DND-41 (cell line): ENCODE data around the gene CHN2.

Experiments
- ATAC-seq: fragments of 200-7000 bp; cut with Tn5 transposase; 3 replicates; pipeline ENCODE4 v1.9.1; 2021; ENCODE audit warnings: low read depth; ENCODE audit not compliant: insufficient read depth
- DNase-seq: peaks from one replicate; pipeline ENCODE4 v3.0.0-alpha.2; 2020
- H2AFZ ChIP-seq: 2 replicates; pipeline ENCODE4 v1.6.0; 2012; ENCODE audit warnings: low read depth, low read length
- H3K27ac ChIP-seq: 2 replicates; pipeline ENCODE4 v1.5.1; 2012; ENCODE audit warnings: low read length, inconsistent platforms
- H3K27me3 ChIP-seq: fragments of 200-600 bp; sonication (generic); 2 replicates; pipeline ENCODE4 v1.6.0; 2012; ENCODE audit warnings: low read length, mild to moderate bottlenecking, inconsistent platforms; ENCODE audit not compliant: insufficient read depth, poor library complexity
- H3K36me3 ChIP-seq: 2 replicates; pipeline ENCODE4 v1.5.1; 2012; ENCODE audit warnings: low read length, inconsistent platforms; ENCODE audit not compliant: insufficient read depth
- H3K4me1 ChIP-seq: 2 replicates; pipeline ENCODE4 v1.5.1; 2012; ENCODE audit warnings: mild to moderate bottlenecking, low read length; ENCODE audit not compliant: insufficient read depth
- H3K4me2 ChIP-seq: 2 replicates; pipeline ENCODE4 v1.6.0; 2012; ENCODE audit warnings: mild to moderate bottlenecking, moderate library complexity, low read length, inconsistent platforms; ENCODE audit not compliant: insufficient read depth
- H3K4me3 ChIP-seq, 2 experiments: fragments of 200-600 bp in 1 of 2; shearing (Covaris generic) in 1 of 2; 2 replicates each; pipeline ENCODE4 v1.5.1; 2012 to 2016; ENCODE audit warnings: inconsistent platforms in 2 of 2, low read length in 2 of 2, mild to moderate bottlenecking in 2 of 2, low read depth in 1 of 2, moderate library complexity in 1 of 2
- H3K79me2 ChIP-seq: 2 replicates; pipeline ENCODE4 v1.6.0; 2012; ENCODE audit warnings: low read length, inconsistent platforms; ENCODE audit not compliant: insufficient read depth
- H3K9ac ChIP-seq: 2 replicates; pipeline ENCODE4 v1.6.0; 2012; ENCODE audit warnings: low read depth, mild to moderate bottlenecking, inconsistent platforms, low read length, moderate library complexity
- H3K9me3 ChIP-seq: 2 replicates; pipeline ENCODE4 v1.5.1; 2012; ENCODE audit warnings: low read length, moderate library complexity, mild to moderate bottlenecking, inconsistent platforms; ENCODE audit not compliant: insufficient read depth, severe bottlenecking
- H4K20me1 ChIP-seq: 2 replicates; pipeline ENCODE4 v1.6.0; 2012; ENCODE audit warnings: low read length; ENCODE audit not compliant: insufficient read depth
- EZH2 ChIP-seq: IDR thresholded peaks from 3 replicates; pipeline ENCODE4 v1.6.1; 2012; ENCODE audit warnings: borderline replicate concordance, low read depth, mild to moderate bottlenecking, moderate library complexity, low read length, inconsistent platforms; ENCODE audit not compliant: severe bottlenecking
- TF ChIP-seq, protein P1 (sequence below): IDR thresholded peaks from 2 replicates; pipeline ENCODE4 v1.5.1; 2012; ENCODE audit warnings: borderline replicate concordance, low read length, moderate library complexity, mild to moderate bottlenecking; ENCODE audit not compliant: poor library complexity, severe bottlenecking; ENCODE audit errors: extremely low read depth

Gene CHN2

DNA sequence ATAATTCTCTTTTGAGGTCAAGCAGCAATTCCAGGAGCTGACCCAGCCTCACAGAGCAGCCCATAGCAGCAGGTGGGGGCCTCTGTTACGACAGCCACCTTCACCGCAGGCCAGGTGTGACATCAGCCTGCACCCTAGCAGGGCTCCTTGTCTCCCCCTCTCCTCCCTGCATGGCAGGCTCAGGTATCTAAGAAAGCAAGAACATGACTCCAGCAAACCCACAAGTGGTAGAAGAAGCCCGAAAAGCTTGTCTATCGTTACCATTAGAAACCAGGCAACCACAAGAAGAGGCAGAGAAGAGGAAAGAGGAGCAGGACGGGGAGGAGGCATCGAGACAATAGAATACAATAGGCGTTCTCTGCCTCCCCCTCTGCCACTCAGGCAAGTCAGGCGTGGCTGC is 265.0 kb downstream of the CHN2 start:
- H3K27me3 ChIP-seq: no peaks in the 10 kb centered on the region
- no peaks in the 10 kb centered on the region for H3K4me1 ChIP-seq
- H3K9ac ChIP-seq: no peak overlapping the region
- no peaks in the 10 kb centered on the region for H4K20me1 ChIP-seq
- no peak overlapping the region for H3K27ac ChIP-seq
- H3K9me3 ChIP-seq: no peaks in the 10 kb centered on the region
- TF ChIP-seq, protein P1, sequence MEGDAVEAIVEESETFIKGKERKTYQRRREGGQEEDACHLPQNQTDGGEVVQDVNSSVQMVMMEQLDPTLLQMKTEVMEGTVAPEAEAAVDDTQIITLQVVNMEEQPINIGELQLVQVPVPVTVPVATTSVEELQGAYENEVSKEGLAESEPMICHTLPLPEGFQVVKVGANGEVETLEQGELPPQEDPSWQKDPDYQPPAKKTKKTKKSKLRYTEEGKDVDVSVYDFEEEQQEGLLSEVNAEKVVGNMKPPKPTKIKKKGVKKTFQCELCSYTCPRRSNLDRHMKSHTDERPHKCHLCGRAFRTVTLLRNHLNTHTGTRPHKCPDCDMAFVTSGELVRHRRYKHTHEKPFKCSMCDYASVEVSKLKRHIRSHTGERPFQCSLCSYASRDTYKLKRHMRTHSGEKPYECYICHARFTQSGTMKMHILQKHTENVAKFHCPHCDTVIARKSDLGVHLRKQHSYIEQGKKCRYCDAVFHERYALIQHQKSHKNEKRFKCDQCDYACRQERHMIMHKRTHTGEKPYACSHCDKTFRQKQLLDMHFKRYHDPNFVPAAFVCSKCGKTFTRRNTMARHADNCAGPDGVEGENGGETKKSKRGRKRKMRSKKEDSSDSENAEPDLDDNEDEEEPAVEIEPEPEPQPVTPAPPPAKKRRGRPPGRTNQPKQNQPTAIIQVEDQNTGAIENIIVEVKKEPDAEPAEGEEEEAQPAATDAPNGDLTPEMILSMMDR: no peak
- TF ChIP-seq EZH2: no peak
- H3K4me2 ChIP-seq: no peak overlapping the region
- no peak overlapping the region for H3K4me3 ChIP-seq
- no peaks in the 10 kb centered on the region for H3K79me2 ChIP-seq
- no peak overlapping the region for H2AFZ ChIP-seq
- no peaks in the 10 kb centered on the region for H3K36me3 ChIP-seq
- ATAC-seq (no peak), DNase-seq (no peak)

- H3K27ac ChIP-seq: no peak overlapping the region
- H3K9ac ChIP-seq: no peak overlapping the region
- no peaks in the 10 kb centered on the region for H4K20me1 ChIP-seq
- H3K4me1 ChIP-seq: no peaks in the 10 kb centered on the region
- no peak overlapping the region for H2AFZ ChIP-seq
- no peaks in the 10 kb centered on the region for H3K27me3 ChIP-seq
- TF ChIP-seq EZH2: no peak
- TF ChIP-seq, protein P1: no peak
- H3K4me2 ChIP-seq: no peak overlapping the region
- no peak overlapping the region for H3K4me3 ChIP-seq
- no peaks in the 10 kb centered on the region for H3K79me2 ChIP-seq
- no peak for ATAC-seq
- H3K9me3 ChIP-seq: no peaks in the 10 kb centered on the region
- DNase-seq: no peak
- H3K36me3 ChIP-seq: no peaks in the 10 kb centered on the region
These were observed 267.4 kb downstream of the CHN2 start for GRCh38 chr7:29461996-29462395.

GRCh38 chr7:29463504-29464158 is 269.1 kb downstream of the CHN2 start:
- Histone ChIP-seq H3K79me2 (no peaks in the 10 kb centered on the region), H3K9me3 (no peaks in the 10 kb centered on the region), H4K20me1 (no peaks in the 10 kb centered on the region), H3K4me2 (no peak overlapping the region), H3K27me3 (no peaks in the 10 kb centered on the region), H3K4me3 (no peak overlapping the region), H3K4me1 (no peaks in the 10 kb centered on the region), H2AFZ (no peak overlapping the region), H3K27ac (no peak overlapping the region), H3K36me3 (no peaks in the 10 kb centered on the region), H3K9ac (no peak overlapping the region)
- ATAC-seq (no peak), DNase-seq (no peak)
- TF ChIP-seq EZH2: no peak
- TF ChIP-seq, protein P1: no peak
